Parathyroid adenoma (tissue), 2 donors: ENCODE measurements around the gene ACIN1.
A peak's percentile ranks its signal among the peaks of the same experiment; 100 is the strongest.

Experiments used
- H2AFZ ChIP-seq: fragments of 300-600 bp; sonication (generic); one replicate; pipeline ENCODE4 v1.7.0; 2017; ENCODE audit warnings: antibody characterized with exemption, mild to moderate bottlenecking
- H3K27ac ChIP-seq: fragments of 300-600 bp; sonication (generic); one replicate; pipeline ENCODE4 v1.7.0; 2017
- H3K27me3 ChIP-seq: fragments of 300-600 bp; sonication (generic); one replicate; pipeline ENCODE4 v1.7.0; 2017; ENCODE audit warnings: low read length; ENCODE audit not compliant: control insufficient read depth, insufficient read depth
- H3K36me3 ChIP-seq: fragments of 300-600 bp; sonication (generic); one replicate; pipeline ENCODE4 v1.7.0; 2017; ENCODE audit warnings: low read length; ENCODE audit not compliant: control insufficient read depth, insufficient read depth
- H3K4me1 ChIP-seq: fragments of 300-600 bp; sonication (generic); one replicate; pipeline ENCODE4 v1.7.0; 2017; ENCODE audit warnings: control low read depth
- H3K4me2 ChIP-seq: fragments of 300-600 bp; sonication (generic); one replicate; pipeline ENCODE4 v1.7.0; 2017; ENCODE audit warnings: low read length
- H3K4me3 ChIP-seq: fragments of 300-600 bp; sonication (generic); one replicate; pipeline ENCODE4 v1.7.0; 2017; ENCODE audit warnings: low read depth, low read length
- H3K79me2 ChIP-seq: fragments of 300-600 bp; sonication (generic); one replicate; pipeline ENCODE4 v1.7.0; 2017; ENCODE audit warnings: control low read depth
- H3K9ac ChIP-seq: fragments of 300-600 bp; sonication (generic); one replicate; pipeline ENCODE4 v1.7.0; 2017; ENCODE audit warnings: mild to moderate bottlenecking
- H3K9me3 ChIP-seq: fragments of 300-600 bp; sonication (generic); one replicate; pipeline ENCODE4 v1.7.0; 2017; ENCODE audit warnings: low read length; ENCODE audit not compliant: control insufficient read depth
- TF ChIP-seq, protein P1 (sequence below): fragments of 300-600 bp; sonication (generic); IDR thresholded peaks from one replicate; pipeline ENCODE4 v1.7.0; 2017; ENCODE audit warnings: antibody characterized with exemption, mild to moderate bottlenecking
- donor health status: primary hyperparathyroidism.

The ACIN1 gene

GRCh38 chr14:23136566-23137133, 41.7 kb upstream of the ACIN1 start:
- Histone ChIP-seq H3K27me3 (no peaks in the 10 kb centered on the region), H3K4me2 (no peak overlapping the region), H3K27ac (peak overlapping the region; percentile 60), H3K9ac (no peak overlapping the region), H3K4me3 (no peak overlapping the region), H3K36me3 (no peaks in the 10 kb centered on the region), H3K79me2 (peaks cover 5% of the 10 kb centered on the region), H3K4me1 (peaks cover 16% of the 10 kb centered on the region), H2AFZ (no peak overlapping the region), H3K9me3 (no peaks in the 10 kb centered on the region)
- TF ChIP-seq, protein P1, sequence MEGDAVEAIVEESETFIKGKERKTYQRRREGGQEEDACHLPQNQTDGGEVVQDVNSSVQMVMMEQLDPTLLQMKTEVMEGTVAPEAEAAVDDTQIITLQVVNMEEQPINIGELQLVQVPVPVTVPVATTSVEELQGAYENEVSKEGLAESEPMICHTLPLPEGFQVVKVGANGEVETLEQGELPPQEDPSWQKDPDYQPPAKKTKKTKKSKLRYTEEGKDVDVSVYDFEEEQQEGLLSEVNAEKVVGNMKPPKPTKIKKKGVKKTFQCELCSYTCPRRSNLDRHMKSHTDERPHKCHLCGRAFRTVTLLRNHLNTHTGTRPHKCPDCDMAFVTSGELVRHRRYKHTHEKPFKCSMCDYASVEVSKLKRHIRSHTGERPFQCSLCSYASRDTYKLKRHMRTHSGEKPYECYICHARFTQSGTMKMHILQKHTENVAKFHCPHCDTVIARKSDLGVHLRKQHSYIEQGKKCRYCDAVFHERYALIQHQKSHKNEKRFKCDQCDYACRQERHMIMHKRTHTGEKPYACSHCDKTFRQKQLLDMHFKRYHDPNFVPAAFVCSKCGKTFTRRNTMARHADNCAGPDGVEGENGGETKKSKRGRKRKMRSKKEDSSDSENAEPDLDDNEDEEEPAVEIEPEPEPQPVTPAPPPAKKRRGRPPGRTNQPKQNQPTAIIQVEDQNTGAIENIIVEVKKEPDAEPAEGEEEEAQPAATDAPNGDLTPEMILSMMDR, result no peak

DNA sequence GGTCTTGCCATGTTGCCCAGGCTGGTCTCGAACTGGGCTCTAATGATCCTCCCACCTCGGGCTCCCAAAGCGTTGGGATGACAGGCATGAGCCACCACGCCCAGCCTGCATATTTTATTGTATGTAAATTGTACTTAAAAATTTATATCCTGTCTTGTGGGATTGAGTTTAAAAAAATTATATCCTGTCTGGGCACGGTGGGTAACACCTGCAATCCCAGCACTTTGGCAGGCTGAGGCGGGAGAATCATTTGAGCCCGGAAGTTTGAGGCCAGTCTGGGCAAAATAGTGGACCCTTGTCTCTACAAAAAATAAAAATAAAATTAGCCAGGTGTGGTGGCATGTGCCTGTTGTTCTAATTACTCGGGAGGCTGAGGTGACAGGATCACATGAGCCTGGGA, 38.0 kb upstream of the ACIN1 start:
- Histone ChIP-seq H3K79me2 (peaks cover 4% of the 10 kb centered on the region), H2AFZ (no peak overlapping the region), H3K36me3 (no peaks in the 10 kb centered on the region), H3K4me2 (no peak overlapping the region), H3K4me3 (no peak overlapping the region), H3K27me3 (no peaks in the 10 kb centered on the region), H3K9ac (no peak overlapping the region), H3K27ac (no peak overlapping the region), H3K9me3 (no peaks in the 10 kb centered on the region), H3K4me1 (peaks cover 39% of the 10 kb centered on the region)
- TF ChIP-seq, protein P1, result no peak

GRCh38 chr14:23131482-23131881, 36.5 kb upstream of the ACIN1 start:
- peak overlapping the region; percentile 100 for H3K27ac ChIP-seq
- no peak overlapping the region for H3K9ac ChIP-seq

DNA sequence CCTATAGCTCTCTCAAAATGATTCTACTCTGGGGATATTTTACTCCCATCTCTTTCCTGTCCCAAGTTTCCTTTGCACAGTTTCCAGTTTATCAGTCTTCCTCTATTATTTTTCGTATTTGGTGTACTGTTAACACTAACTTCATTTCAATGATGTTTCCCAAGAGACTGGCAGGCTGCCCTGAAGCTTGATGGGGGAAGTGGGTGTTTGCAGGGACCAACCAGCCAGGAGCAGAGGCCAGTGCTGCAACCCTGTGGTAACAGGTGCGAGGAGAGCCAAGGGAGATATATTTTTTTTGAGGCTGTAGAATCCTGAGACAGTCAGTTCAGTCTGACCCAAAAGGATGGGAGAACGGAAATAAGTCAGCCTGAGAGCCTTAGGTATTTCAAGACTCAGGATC, 35.9 kb upstream of the ACIN1 start:
- H3K9me3 ChIP-seq, result no peaks in the 10 kb centered on the region
- peaks cover 4% of the 10 kb centered on the region for H3K79me2 ChIP-seq
- peak overlapping the region; percentile 29 for H3K4me2 ChIP-seq
- no peaks in the 10 kb centered on the region for H3K27me3 ChIP-seq
- no peak overlapping the region for H2AFZ ChIP-seq
- no peak overlapping the region for H3K4me3 ChIP-seq
- peak overlapping the region; percentile 100 for H3K27ac ChIP-seq
- TF ChIP-seq, protein P1, result no peak
- H3K4me1 ChIP-seq, result peaks cover 43% of the 10 kb centered on the region
- H3K9ac ChIP-seq, result peak overlapping the region; percentile 50
- H3K36me3 ChIP-seq, result no peaks in the 10 kb centered on the region

More at GRCh38 chr14:23131482-23131881, 36.5 kb upstream of the ACIN1 start:
- H3K79me2 ChIP-seq, result peaks cover 4% of the 10 kb centered on the region
- no peak overlapping the region for H2AFZ ChIP-seq
- no peaks in the 10 kb centered on the region for H3K36me3 ChIP-seq
- no peak overlapping the region for H3K4me2 ChIP-seq
- H3K27me3 ChIP-seq, result no peaks in the 10 kb centered on the region
- H3K9me3 ChIP-seq, result no peaks in the 10 kb centered on the region
- peaks cover 37% of the 10 kb centered on the region for H3K4me1 ChIP-seq
- no peak overlapping the region for H3K4me3 ChIP-seq
- TF ChIP-seq, protein P1, result no peak

DNA sequence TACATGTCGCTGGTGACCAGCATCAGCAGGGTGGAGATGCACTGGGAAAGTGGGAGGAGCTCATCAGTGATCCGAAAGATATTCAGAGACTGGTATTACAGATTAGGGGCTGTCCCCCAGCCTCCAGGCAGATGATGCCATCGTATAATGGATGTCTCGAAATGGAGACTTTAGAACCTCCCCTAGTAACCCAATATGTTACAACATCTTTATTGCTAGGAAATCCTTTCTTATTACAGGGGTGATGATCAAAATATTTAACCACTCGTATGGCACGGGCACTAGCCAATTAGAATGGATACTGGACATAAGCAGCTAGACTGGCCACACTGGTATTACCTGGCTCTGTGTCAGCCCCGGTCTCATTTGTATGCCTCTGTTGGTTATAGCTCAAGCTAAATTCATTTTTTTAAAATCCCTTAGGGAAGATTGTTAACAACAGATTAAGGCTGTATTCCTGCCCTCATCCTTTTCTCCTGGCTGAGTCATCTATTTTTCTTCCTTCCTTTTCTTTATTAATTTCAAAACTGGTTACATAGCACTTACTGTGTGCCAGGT, 34.9 kb upstream of the ACIN1 start:
- TF ChIP-seq, protein P1, result no peak
- no peak overlapping the region for H3K4me2 ChIP-seq
- H3K4me1 ChIP-seq, result peaks cover 52% of the 10 kb centered on the region
- no peak overlapping the region for H3K4me3 ChIP-seq
- H3K9ac ChIP-seq, result peak overlapping the region; percentile 4
- peak overlapping the region; percentile 100 for H3K27ac ChIP-seq
- H3K79me2 ChIP-seq, result peaks cover 4% of the 10 kb centered on the region
- H3K36me3 ChIP-seq, result no peaks in the 10 kb centered on the region
- H3K9me3 ChIP-seq, result no peaks in the 10 kb centered on the region
- H2AFZ ChIP-seq, result no peak overlapping the region
- no peaks in the 10 kb centered on the region for H3K27me3 ChIP-seq
